ENCODE data around the gene FITM2. TPM values are rescaled to one million over a fixed set of nuclear protein-coding genes. Genes with fewer than 3 reads are reported as not detected.

Gene FITM2
- total and polyA plus RNA-seq, 2 experiments from 2014 or later = 6.5 to 8.9 TPM

GRCh38 chr20:44319839-44320422 is 8.9 kb upstream of the FITM2 start:
- no peaks in the 10 kb centered on the region for H3K9me2 ChIP-seq (ENCODE audit: insufficient read depth)
- no peak overlapping the region for H3K4me2 ChIP-seq (ENCODE audit: unreplicated experiment)
- no peak overlapping the region for H3K9ac ChIP-seq
- no peak for TF ChIP-seq EZH2 (IDR thresholded peaks at IDR 0.05; ENCODE audit: insufficient read depth, poor library complexity, severe bottlenecking)
- TF ChIP-seq EZH2phosphoT487 (IDR thresholded peaks at IDR 0.05; ENCODE audit: insufficient read depth, low read depth) = no peak
- no peaks in the 10 kb centered on the region for H4K20me1 ChIP-seq (ENCODE audit: insufficient read depth)
- no peak overlapping the region for H2AFZ ChIP-seq
- no peaks in the 10 kb centered on the region for H3K79me2 ChIP-seq (ENCODE audit: insufficient read depth)
- H3K36me3 ChIP-seq (ENCODE audit: low read depth) = no peaks in the 10 kb centered on the region
- peaks cover 8% of the 10 kb centered on the region; the same call in 1 of the 2 replicates for H3K27me3 ChIP-seq (replicated peaks; ENCODE audit: insufficient read depth)
- H3K9me3 ChIP-seq (ENCODE audit: low read depth) = no peaks in the 10 kb centered on the region
- WGBS, 2 experiments (ENCODE audit: low coverage in 1 of 2, low lambda C conversion rate in 2 of 2, missing lambda C conversion rate in 2 of 2) = 49 to 50% methylated on average over 2 of the region's 2 CpGs
- H3K4me1 ChIP-seq (ENCODE audit: insufficient read depth) = no peaks in the 10 kb centered on the region
- no peak overlapping the region for H3K27ac ChIP-seq
- H3F3A ChIP-seq (ENCODE audit: insufficient read depth) = no peaks in the 10 kb centered on the region
- no peak for DNase-seq
- H3K4me3 ChIP-seq = no peak overlapping the region
- in situ Hi-C loops (cut with MboI) = loop anchor here (10.0 kb wide), 1 partner anchor 205 kb away; no protein-coding TSS in a partner anchor

GRCh38 chr20:44314870-44315269 is 3.9 kb upstream of the FITM2 start:
- no peaks in the 10 kb centered on the region for H3F3A ChIP-seq (ENCODE audit: insufficient read depth)
- 0 out of 2 replicates have a peak, but pooled peaks cover under 1% of the 10 kb centered on the region for H3K4me1 ChIP-seq (ENCODE audit: insufficient read depth)
- H3K9me3 ChIP-seq (ENCODE audit: low read depth) = no peaks in the 10 kb centered on the region
- H3K27ac ChIP-seq = no peak overlapping the region
- no peak overlapping the region for H2AFZ ChIP-seq
- no peak for TF ChIP-seq EZH2phosphoT487 (IDR thresholded peaks at IDR 0.05; ENCODE audit: insufficient read depth, low read depth)
- TF ChIP-seq EZH2 (IDR thresholded peaks at IDR 0.05; ENCODE audit: insufficient read depth, poor library complexity, severe bottlenecking) = no peak
- no peak overlapping the region for H3K9ac ChIP-seq
- no peaks in the 10 kb centered on the region for H3K79me2 ChIP-seq (ENCODE audit: insufficient read depth)
- H3K4me2 ChIP-seq (ENCODE audit: unreplicated experiment) = no peak overlapping the region
- no peaks in the 10 kb centered on the region for H3K36me3 ChIP-seq (ENCODE audit: low read depth)
- in situ Hi-C loops (cut with MboI) = loop anchor here (10.0 kb wide), 1 partner anchor 200 kb away; no protein-coding TSS in a partner anchor
- H3K9me2 ChIP-seq (ENCODE audit: insufficient read depth) = no peaks in the 10 kb centered on the region
- peaks cover 8% of the 10 kb centered on the region; the same call in 1 of the 2 replicates for H3K27me3 ChIP-seq (replicated peaks; ENCODE audit: insufficient read depth)
- no peaks in the 10 kb centered on the region for H4K20me1 ChIP-seq (ENCODE audit: insufficient read depth)
- DNase-seq = no peak
- no peak overlapping the region for H3K4me3 ChIP-seq

- H3K27ac ChIP-seq = peak overlapping the region; percentile 31
- H3K9me2 ChIP-seq (ENCODE audit: insufficient read depth) = no peaks in the 10 kb centered on the region
- H3K79me2 ChIP-seq (ENCODE audit: insufficient read depth) = peaks cover 19% of the 10 kb centered on the region; the same call in 1 of the 2 replicates
- H3K27me3 ChIP-seq (replicated peaks; ENCODE audit: insufficient read depth) = no peaks in the 10 kb centered on the region
- in situ Hi-C loops (cut with MboI) = loop anchor here (10.0 kb wide), 1 partner anchor 195 kb away; no protein-coding TSS in a partner anchor
- H3K4me1 ChIP-seq (ENCODE audit: insufficient read depth) = 0 out of 2 replicates have a peak, but pooled peaks cover 4% of the 10 kb centered on the region
- H3K36me3 ChIP-seq (ENCODE audit: low read depth) = no peaks in the 10 kb centered on the region
- 17% methylated on average over 17 of the region's 17 CpGs for WGBS, 2 experiments (ENCODE audit: low coverage in 1 of 2, low lambda C conversion rate in 2 of 2, missing lambda C conversion rate in 2 of 2)
- H3K9ac ChIP-seq = peak overlapping the region; percentile 73
- peak overlapping the region; percentile 97 for H2AFZ ChIP-seq
- peak overlapping the region; percentile 81 for H3K4me3 ChIP-seq
- H4K20me1 ChIP-seq (ENCODE audit: insufficient read depth) = no peaks in the 10 kb centered on the region
- peak; percentile 84 for DNase-seq
- TF ChIP-seq EZH2phosphoT487 (IDR thresholded peaks at IDR 0.05; ENCODE audit: insufficient read depth, low read depth) = no peak
- no peak for TF ChIP-seq EZH2 (IDR thresholded peaks at IDR 0.05; ENCODE audit: insufficient read depth, poor library complexity, severe bottlenecking)
- H3K4me2 ChIP-seq (ENCODE audit: unreplicated experiment) = peak overlapping the region; percentile 89
- no peaks in the 10 kb centered on the region for H3K9me3 ChIP-seq (ENCODE audit: low read depth)
- no peaks in the 10 kb centered on the region for H3F3A ChIP-seq (ENCODE audit: insufficient read depth)
Observed at GRCh38 chr20:44309763-44310663, 989 bp downstream of the FITM2 start.

GRCh38 chr20:44306927-44307326 is 4.1 kb downstream of the FITM2 start:
- Histone ChIP-seq H3K9me2 (ENCODE audit: insufficient read depth) (no peaks in the 10 kb centered on the region), H3K36me3 (ENCODE audit: low read depth) (no peaks in the 10 kb centered on the region), H3K9me3 (ENCODE audit: low read depth) (no peaks in the 10 kb centered on the region), H3K9ac (no peak overlapping the region), H3K27me3 (replicated peaks; ENCODE audit: insufficient read depth) (no peaks in the 10 kb centered on the region), H4K20me1 (ENCODE audit: insufficient read depth) (no peaks in the 10 kb centered on the region), H3K4me1 (ENCODE audit: insufficient read depth) (0 out of 2 replicates have a peak, but pooled peaks cover 4% of the 10 kb centered on the region), H3F3A (ENCODE audit: insufficient read depth) (no peaks in the 10 kb centered on the region), H3K4me3 (no peak overlapping the region), H3K79me2 (ENCODE audit: insufficient read depth) (peaks cover 19% of the 10 kb centered on the region; the same call in 1 of the 2 replicates), H3K4me2 (ENCODE audit: unreplicated experiment) (no peak overlapping the region), H2AFZ (no peak overlapping the region), H3K27ac (no peak overlapping the region)
- in situ Hi-C loops (cut with MboI) = no loop called here
- no peak for DNase-seq
- no peak for TF ChIP-seq EZH2 (IDR thresholded peaks at IDR 0.05; ENCODE audit: insufficient read depth, poor library complexity, severe bottlenecking)
- no peak for TF ChIP-seq EZH2phosphoT487 (IDR thresholded peaks at IDR 0.05; ENCODE audit: insufficient read depth, low read depth)
- 76 to 83% methylated on average over 9 of the region's 9 CpGs for WGBS, 2 experiments (ENCODE audit: low coverage in 1 of 2, low lambda C conversion rate in 2 of 2, missing lambda C conversion rate in 2 of 2)
